Measurements from ENCODE around the gene MZT1. TPM values are rescaled to one million over a fixed set of nuclear protein-coding genes. Genes with fewer than 3 reads are reported as not detected.

Gene MZT1
- total and polyA plus RNA-seq, 9 of the 15 experiments (the other 6 are each of a cell fraction or from before 2014, with no cell fraction given), result 15.3 to 31.6 (median 24.1) TPM

- CTCF ChIA-PET (ENCODE audit: low intra/inter-chr PET ratio), result no interaction called here
- intact Hi-C loops (cut with micrococcal nuclease) (no loop called here), in situ Hi-C loops (cut with MboI) (no loop called here)
- FAIRE-seq (no peak), DNase-seq (ENCODE audit: extremely low read depth in 1 of 4, low spot score in 3 of 4) (no peak), ATAC-seq (no peak)
- no peak overlapping the region for H3K4me2 ChIP-seq (ENCODE audit: insufficient read depth, low read length)
- no peak overlapping the region for H3K4me3 ChIP-seq
- POLR2A ChIA-PET, result no interaction called here
- H2AFZ ChIP-seq (ENCODE audit: low read depth, low read length), result no peak overlapping the region
- H3K9me3 ChIP-seq (replicated peaks; ENCODE audit: control insufficient read depth, insufficient read depth, low read depth, low read length), result no peaks in the 10 kb centered on the region
- no peaks in the 10 kb centered on the region for H3K36me3 ChIP-seq (ENCODE audit: control insufficient read depth, insufficient read depth, low read length)
- no TSS peak for BruUV-seq (replicated peaks)
- H3K9me1 ChIP-seq (ENCODE audit: control insufficient read depth, insufficient read depth, low read length), result no peaks in the 10 kb centered on the region
- no peaks in the 10 kb centered on the region for H4K20me1 ChIP-seq (replicated peaks; ENCODE audit: control insufficient read depth, insufficient read depth, low read length)
- H3K27me3 ChIP-seq (ENCODE audit: control insufficient read depth in 2 of 2, insufficient read depth in 2 of 2, low read length in 2 of 2), result no peaks in the 10 kb centered on the region
- H3K79me2 ChIP-seq (ENCODE audit: control insufficient read depth, insufficient read depth, low read length), result no peaks in the 10 kb centered on the region
- no peaks in the 10 kb centered on the region for H3K4me1 ChIP-seq (replicated peaks in 1 of 2; ENCODE audit: control insufficient read depth in 2 of 2, insufficient read depth in 2 of 2, low read length in 2 of 2)
- no peak overlapping the region for H3K9ac ChIP-seq (ENCODE audit: insufficient read depth in 1 of 2, low read depth in 2 of 2, low read length in 2 of 2)
- no peak overlapping the region for H3K27ac ChIP-seq (ENCODE audit: extremely low read depth, low read depth, low read length)
- no peak for TF ChIP-seq ZNF121 (CRISPR knock-in tag; conservative IDR thresholded peaks at IDR 0.05)
- TF ChIP-seq OTX1 (CRISPR knock-in tag; IDR thresholded peaks at IDR 0.05), result no peak
- TF ChIP-seq ZBTB40 (IDR thresholded peaks at IDR 0.05), result no peak
- no peak for TF ChIP-seq ZBTB40 (CRISPR knock-in tag; IDR thresholded peaks at IDR 0.05)
- TF ChIP-seq POLR2AphosphoS5 (IDR thresholded peaks at IDR 0.05; ENCODE audit: control insufficient read depth, insufficient read depth, low read depth, low read length), result no peak
- no peak for TF ChIP-seq GABPA (tag; conservative IDR thresholded peaks at IDR 0.05; ENCODE audit: low read depth)
- TF ChIP-seq PCBP1 (IDR thresholded peaks at IDR 0.05; ENCODE audit: low read depth, low read length, poor library complexity, severe bottlenecking), result no peak
- no peak for TF ChIP-seq ELF2 (CRISPR knock-in tag; IDR thresholded peaks at IDR 0.05)
- no peak for TF ChIP-seq HDAC1 (IDR thresholded peaks at IDR 0.05)
- no peak for TF ChIP-seq ZBTB8A (IDR thresholded peaks at IDR 0.05; ENCODE audit: partially characterized antibody)
- TF ChIP-seq, protein P1, sequence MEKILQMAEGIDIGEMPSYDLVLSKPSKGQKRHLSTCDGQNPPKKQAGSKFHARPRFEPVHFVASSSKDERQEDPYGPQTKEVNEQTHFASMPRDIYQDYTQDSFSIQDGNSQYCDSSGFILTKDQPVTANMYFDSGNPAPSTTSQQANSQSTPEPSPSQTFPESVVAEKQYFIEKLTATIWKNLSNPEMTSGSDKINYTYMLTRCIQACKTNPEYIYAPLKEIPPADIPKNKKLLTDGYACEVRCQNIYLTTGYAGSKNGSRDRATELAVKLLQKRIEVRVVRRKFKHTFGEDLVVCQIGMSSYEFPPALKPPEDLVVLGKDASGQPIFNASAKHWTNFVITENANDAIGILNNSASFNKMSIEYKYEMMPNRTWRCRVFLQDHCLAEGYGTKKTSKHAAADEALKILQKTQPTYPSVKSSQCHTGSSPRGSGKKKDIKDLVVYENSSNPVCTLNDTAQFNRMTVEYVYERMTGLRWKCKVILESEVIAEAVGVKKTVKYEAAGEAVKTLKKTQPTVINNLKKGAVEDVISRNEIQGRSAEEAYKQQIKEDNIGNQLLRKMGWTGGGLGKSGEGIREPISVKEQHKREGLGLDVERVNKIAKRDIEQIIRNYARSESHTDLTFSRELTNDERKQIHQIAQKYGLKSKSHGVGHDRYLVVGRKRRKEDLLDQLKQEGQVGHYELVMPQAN (IDR thresholded peaks at IDR 0.05; ENCODE audit: borderline replicate concordance), result no peak
- no peak for TF ChIP-seq ARID1B (IDR thresholded peaks at IDR 0.05)
- TF ChIP-seq KDM1A (IDR thresholded peaks at IDR 0.05), result no peak
- no peak for TF ChIP-seq MEIS2 (IDR thresholded peaks at IDR 0.05; ENCODE audit: partially characterized antibody)
Measured at GRCh38 chr13:72662548-72662947, 64.9 kb downstream of the MZT1 start.
